Superior temporal gyrus (tissue), 1 donor: ENCODE data around the gene RBM26.
A peak's percentile ranks its signal among the peaks of the same experiment; 100 is the strongest.

Experiments
- DNase-seq: peaks from one replicate; pipeline ENCODE4 v3.0.0-alpha.2; 2016; ENCODE audit errors: extremely low spot score

Gene RBM26

GRCh38 chr13:79405831-79406596 lies at the start of gene RBM26:
RBM26 (minus strand) TSS chr13:79406255; CDS start chr13:79405774, 481 bp downstream.
- DNase-seq = peak; percentile 97

GRCh38 chr13:79455331-79455730 lies 49.3 kb upstream of the RBM26 start:
- no peak for DNase-seq

- no peak for DNase-seq
Observed at GRCh38 chr13:79452239-79452913, 46.3 kb upstream of the RBM26 start.

- DNase-seq = no peak
Observed at GRCh38 chr13:79451500-79451962, 45.5 kb upstream of the RBM26 start.

GRCh38 chr13:79450110-79450509 lies 44.1 kb upstream of the RBM26 start:
- no peak for DNase-seq

- DNase-seq = no peak
Observed at GRCh38 chr13:79448413-79448812, 42.4 kb upstream of the RBM26 start.

GRCh38 chr13:79447741-79448140 lies 41.7 kb upstream of the RBM26 start:
- no peak for DNase-seq

- no peak for DNase-seq
Observed at GRCh38 chr13:79447141-79447540, 41.1 kb upstream of the RBM26 start.

- DNase-seq = no peak
Observed at GRCh38 chr13:79445968-79446645, 40.1 kb upstream of the RBM26 start.

GRCh38 chr13:79442706-79443105 lies 36.7 kb upstream of the RBM26 start:
- no peak for DNase-seq

GRCh38 chr13:79442221-79442620 lies 36.2 kb upstream of the RBM26 start:
- no peak for DNase-seq

- no peak for DNase-seq
Observed at GRCh38 chr13:79440958-79441528, 35.0 kb upstream of the RBM26 start.

GRCh38 chr13:79439275-79439674 lies 33.2 kb upstream of the RBM26 start:
- DNase-seq = no peak

GRCh38 chr13:79435561-79435990 lies 29.5 kb upstream of the RBM26 start:
- DNase-seq = no peak

- DNase-seq = peak; percentile 48
Observed at GRCh38 chr13:79434556-79434955, 28.5 kb upstream of the RBM26 start.

- no peak for DNase-seq
Observed at GRCh38 chr13:79432992-79433391, 26.9 kb upstream of the RBM26 start.

- no peak for DNase-seq
Observed at GRCh38 chr13:79432086-79432485, 26.0 kb upstream of the RBM26 start.

- no peak for DNase-seq
Observed at GRCh38 chr13:79429309-79429708, 23.3 kb upstream of the RBM26 start.

GRCh38 chr13:79427883-79428282 lies 21.8 kb upstream of the RBM26 start:
- DNase-seq = no peak

- no peak for DNase-seq
Observed at GRCh38 chr13:79427265-79427664, 21.2 kb upstream of the RBM26 start.

- DNase-seq = peak; percentile 89
Observed at GRCh38 chr13:79423801-79424642, 18.0 kb upstream of the RBM26 start.
